GM18507 (cell line): ENCODE results near the gene PBX1.
"Not testable (repeated sequence)": the region's sequence is repeated elsewhere in the genome, so short reads cannot be mapped to it uniquely, and the experiment has no call there.

Experiments used
- DNase-seq: peaks from one replicate; pipeline ENCODE4 v3.0.0; 2011; ENCODE audit warnings: low read depth; ENCODE audit not compliant: insufficient read length; ENCODE audit errors: extremely low spot score
- FAIRE-seq: peaks from 2 replicates; lab custom pipeline; 2011; peaks lifted over from hg19 to GRCh38; lab: Jason Lieb, UNC

Gene PBX1

GRCh38 chr1:164635059-164635802 lies 76.2 kb downstream of the PBX1 start:
- no peak for FAIRE-seq
- DNase-seq, result no peak

- FAIRE-seq, result no peak
Measured at GRCh38 chr1:164635803-164636731, 77.1 kb downstream of the PBX1 start.

GRCh38 chr1:164636757-164637156 lies 77.8 kb downstream of the PBX1 start:
- FAIRE-seq (no peak), DNase-seq (no peak)

More at GRCh38 chr1:164635803-164636731, 77.1 kb downstream of the PBX1 start:
- no peak for DNase-seq

- no peak for DNase-seq
- FAIRE-seq, result no peak
Measured at GRCh38 chr1:164637461-164638375, 78.7 kb downstream of the PBX1 start.

GRCh38 chr1:164638492-164639202 lies 79.7 kb downstream of the PBX1 start:
- FAIRE-seq (no peak), DNase-seq (no peak)

- no peak for FAIRE-seq
- no peak for DNase-seq
Measured at GRCh38 chr1:164640686-164641352, 81.8 kb downstream of the PBX1 start.

GRCh38 chr1:164641353-164641730 lies 82.4 kb downstream of the PBX1 start:
- FAIRE-seq, result no peak
- DNase-seq, result no peak

GRCh38 chr1:164643018-164643417 lies 84.0 kb downstream of the PBX1 start:
- FAIRE-seq (no peak), DNase-seq (no peak)

GRCh38 chr1:164644268-164644667 lies 85.3 kb downstream of the PBX1 start:
- no peak for DNase-seq
- FAIRE-seq, result no peak

GRCh38 chr1:164644774-164645644 lies 86.0 kb downstream of the PBX1 start:
- no peak for FAIRE-seq
- no peak for DNase-seq

GRCh38 chr1:164645921-164646320 lies 86.9 kb downstream of the PBX1 start:
- DNase-seq, result no peak
- no peak for FAIRE-seq

GRCh38 chr1:164647211-164647610 lies 88.2 kb downstream of the PBX1 start:
- DNase-seq, result no peak

GRCh38 chr1:164648636-164649035 lies 89.7 kb downstream of the PBX1 start:
- DNase-seq (no peak), FAIRE-seq (no peak)

More at GRCh38 chr1:164647211-164647610, 88.2 kb downstream of the PBX1 start:
- no peak for FAIRE-seq

GRCh38 chr1:164649146-164649545 lies 90.2 kb downstream of the PBX1 start:
- no peak for FAIRE-seq
- no peak for DNase-seq

GRCh38 chr1:164650531-164650930 lies 91.5 kb downstream of the PBX1 start:
- DNase-seq, result no peak
- FAIRE-seq, result no peak

GRCh38 chr1:164651351-164651951 lies 92.5 kb downstream of the PBX1 start:
- DNase-seq (no peak), FAIRE-seq (no peak)

GRCh38 chr1:164652969-164653368 lies 94.0 kb downstream of the PBX1 start:
- not testable (repeated sequence) for DNase-seq, FAIRE-seq
